Stomach (tissue), 9 donors: ENCODE measurements around the gene GLS. TPM values are rescaled to one million over a fixed set of nuclear protein-coding genes. Genes with fewer than 3 reads are reported as not detected.

Experiments used
- DNase-seq, 2 donors: peaks; one replicate each; pipeline versions ENCODE4 v3.0.0 to v3.0.0-alpha.2; 2013 to 2019
- H3K27ac ChIP-seq, 5 donors: fragments of 200-600 bp in 4 of 5; sonication (generic) in 4 of 5; one replicate each; pipeline ENCODE4 v1.5.1; 2013 to 2019; ENCODE audit warnings: mild to moderate bottlenecking in 1 of 5, moderate library complexity in 1 of 5
- H3K27me3 ChIP-seq, 3 donors: fragments of 200-600 bp; sonication (generic); one replicate each; pipeline ENCODE4 v1.5.1; 2017 to 2019; ENCODE audit warnings: mixed run types in 1 of 3
- H3K36me3 ChIP-seq, 4 donors: fragments of 200-600 bp; sonication (generic); 1 replicate in 3 of 4; 2 replicates in 1 of 4; pipeline ENCODE4 v1.5.1; 2016 to 2019
- H3K4me1 ChIP-seq, 4 donors: fragments of 200-600 bp; sonication (generic); one replicate each; pipeline ENCODE4 v1.5.1; 2016 to 2019
- H3K4me3 ChIP-seq, 4 donors: fragments of 200-600 bp; sonication (generic) in 3 of 4; one replicate each; pipeline ENCODE4 v1.5.1; 2016 to 2019; ENCODE audit warnings: mild to moderate bottlenecking in 1 of 4
- H3K9me3 ChIP-seq, 4 donors: fragments of 200-600 bp; sonication (generic); one replicate each; pipeline ENCODE4 v1.5.1; 2016 to 2019
- CTCF ChIP-seq, 7 experiments: fragments of 450-650 bp in 4 of 7; fragments of 200-600 bp in 3 of 7; sonication (generic) in 3 of 7; IDR thresholded peaks; one replicate each; pipeline ENCODE4 v1.5.1; 2016 to 2019; ENCODE audit warnings: antibody characterized with exemption in 7 of 7, control low read depth in 2 of 7, mild to moderate bottlenecking in 1 of 7
- EP300 ChIP-seq: sonication (generic); formaldehyde crosslinking; IDR thresholded peaks from one replicate; pipeline ENCODE4 v1.6.1; 2017; ENCODE audit warnings: antibody characterized with exemption
- POLR2A ChIP-seq, 4 donors: fragments of 450-650 bp; IDR thresholded peaks; one replicate each; pipeline ENCODE4 v1.6.1; 2016; ENCODE audit warnings: antibody characterized with exemption in 4 of 4, control low read depth in 2 of 4, mild to moderate bottlenecking in 1 of 4, moderate library complexity in 1 of 4
- POLR2AphosphoS5 ChIP-seq, 3 donors: sonication (generic); formaldehyde crosslinking; IDR thresholded peaks; one replicate each; pipeline ENCODE4 v1.6.1; 2016; ENCODE audit warnings: antibody characterized with exemption in 3 of 3
- WGBS, 5 donors: extraction: QIAGEN DNeasy Blood & Tissue Kit in 3 of 5; methylation state at CpG; one replicate each; pipeline versions ENCODE4 v1.1.5 to v1.1.7; 2013 to 2018; 5-methylcytosine and 5-hydroxymethylcytosine counted together
- intact Hi-C: fragments of 100-400 bp; cut with DNase I; formaldehyde crosslinking; loops from one replicate; pipeline ENCODE4 v1.15.1; 2023; ENCODE audit warnings: low total_unique reads
- polyA plus RNA-seq, 3 donors: library from polyadenylated mRNA; stranded (reverse); fragments of 200-250 nt; gene quantifications; one replicate each; pipeline ENCODE4 v1.2.3, GENCODE V29; 2013
- total RNA-seq, 5 donors: library from RNA; depleted of rRNA; stranded (reverse); fragments of >200 nt; gene quantifications; one replicate each; pipeline versions ENCODE4 v1.1.0 to v1.2.3, GENCODE V29; 2014 to 2016
- donor health status: healthy with polysubstance abuse.
- donor health status: Bipolar disorder and iron deficiency.
- donor health status: healthy.

Gene GLS
- total and polyA plus RNA-seq, 8 donors: 9.6 to 353 (median 109) TPM

- no peak overlapping the region for H3K4me3 ChIP-seq
- no peaks in the 10 kb centered on the region for H3K9me3 ChIP-seq
- intact Hi-C loops: no loop called here
- no peaks in the 10 kb centered on the region for H3K4me1 ChIP-seq
- no peaks in the 10 kb centered on the region for H3K27me3 ChIP-seq
- DNase-seq: no peak
- peaks cover 60 to 100% (median 98%) of the 10 kb centered on the region in 4 donors for H3K36me3 ChIP-seq
- no peak overlapping the region for H3K27ac ChIP-seq
- 74 to 88% (median 85%) methylated on average over 3 of the region's 3 CpGs for WGBS, 5 donors
- TF ChIP-seq EP300 (no peak), CTCF (IDR thresholded peaks at IDR 0.05) (no peak), POLR2AphosphoS5 (IDR thresholded peaks at IDR 0.05) (no peak), POLR2A (IDR thresholded peaks at IDR 0.05) (no peak)
Measured at GRCh38 chr2:190970160-190970559, 89.5 kb downstream of the GLS start.

- peak in 1 of 2 donors; percentile 23 for DNase-seq
- TF ChIP-seq POLR2A (IDR thresholded peaks at IDR 0.05) (no peak), EP300 (no peak), CTCF (IDR thresholded peaks at IDR 0.05) (no peak), POLR2AphosphoS5 (IDR thresholded peaks at IDR 0.05) (no peak)
Measured at GRCh38 chr2:190970873-190971506, 90.4 kb downstream of the GLS start.

GRCh38 chr2:190972213-190972612, 91.6 kb downstream of the GLS start:
- no peak for DNase-seq
- intact Hi-C loops: no loop called here
- H3K36me3 ChIP-seq: peaks cover 71 to 100% (median 99%) of the 10 kb centered on the region in 4 donors
- H3K27ac ChIP-seq: no peak overlapping the region
- no peak for TF ChIP-seq POLR2AphosphoS5 (IDR thresholded peaks at IDR 0.05)
- TF ChIP-seq CTCF (IDR thresholded peaks at IDR 0.05): no peak
- no peak for TF ChIP-seq EP300
- TF ChIP-seq POLR2A (IDR thresholded peaks at IDR 0.05): no peak
- WGBS, 5 donors: 81 to 91% (median 85%) methylated on average over 2 of the region's 2 CpGs
- H3K9me3 ChIP-seq: no peaks in the 10 kb centered on the region
- no peak overlapping the region for H3K4me3 ChIP-seq
- no peaks in the 10 kb centered on the region for H3K4me1 ChIP-seq
- no peaks in the 10 kb centered on the region for H3K27me3 ChIP-seq

More at GRCh38 chr2:190970873-190971506, 90.4 kb downstream of the GLS start:
- Histone ChIP-seq H3K4me1 (no peaks in the 10 kb centered on the region), H3K36me3 (peaks cover 64 to 100% (median 98%) of the 10 kb centered on the region in 4 donors), H3K9me3 (no peaks in the 10 kb centered on the region), H3K27me3 (no peaks in the 10 kb centered on the region), H3K4me3 (no peak overlapping the region), H3K27ac (no peak overlapping the region)
- intact Hi-C loops: no loop called here
- WGBS, 5 donors: 81 to 89% (median 83%) methylated on average over 5 of the region's 5 CpGs

GRCh38 chr2:190972846-190973245, 92.2 kb downstream of the GLS start:
- DNase-seq: no peak
- Histone ChIP-seq H3K27ac (no peak overlapping the region), H3K4me1 (no peaks in the 10 kb centered on the region), H3K27me3 (no peaks in the 10 kb centered on the region), H3K9me3 (no peaks in the 10 kb centered on the region), H3K4me3 (no peak overlapping the region), H3K36me3 (peaks cover 72 to 100% (median 99%) of the 10 kb centered on the region in 4 donors)
- intact Hi-C loops: no loop called here
- WGBS, 5 donors: 66 to 93% (median 83%) methylated on average over 3 of the region's 3 CpGs
- TF ChIP-seq EP300 (no peak), POLR2A (IDR thresholded peaks at IDR 0.05) (no peak), POLR2AphosphoS5 (IDR thresholded peaks at IDR 0.05) (no peak), CTCF (IDR thresholded peaks at IDR 0.05) (no peak)
